Measurements from ENCODE around the gene BIRC6. TPM values are rescaled to one million over a fixed set of nuclear protein-coding genes. Genes with fewer than 3 reads are reported as not detected.

BIRC6 gene
- total and polyA plus RNA-seq, 3 donors from 2014 or later = 48.9 to 182 (median 177) TPM

GRCh38 chr2:32668254-32668653 is 311.4 kb downstream of the BIRC6 start:
- Histone ChIP-seq H3K36me3 (ENCODE audit: low read depth, missing control alignments) (no peaks in the 10 kb centered on the region), H3K9me3 (no peaks in the 10 kb centered on the region), H3K4me3 (no peak overlapping the region), H3K27me3 (no peaks in the 10 kb centered on the region), H3K27ac (no peak overlapping the region), H3K4me1 (no peaks in the 10 kb centered on the region)
- DNase-seq = no peak
- 68% methylated on average over 1 of the region's 1 CpG for WGBS, 2 donors
- intact Hi-C loops (cut with DNase I; ENCODE audit: low total_unique reads) = no loop called here
- TF ChIP-seq CTCF (IDR thresholded peaks at IDR 0.05) (no peak), POLR2A (IDR thresholded peaks at IDR 0.05) (no peak)

MicroRNA genes within 50 kb of the gene (microRNA counts, 767-probe panel; counts per million panel counts)
- 0 to 152 counts per million in 2 donors for microRNA hsa-miR-558

Small RNAs within 50 kb of the gene (microRNA-seq; reads per million reads assigned to microRNA genes)
- gene MIR4765 (ENCODE audit: borderline number of aligned reads in 2 of 2, borderline replicate concordance in 1 of 2) = 0 to 0.69 reads per million in 2 donors
- 0 reads per million in 2 donors for gene MIR558 (ENCODE audit: borderline number of aligned reads in 2 of 2, borderline replicate concordance in 1 of 2)

Small RNAs within 50 kb of the gene (small RNA-seq; reads per million reads assigned to genes)
- gene MIR4765 (0 reads per million in 2 donors), gene MIR558 (0 reads per million in 2 donors)

Other genes starting within 250 kb of the BIRC6 start
- gene SLC30A6, start 191.2 kb upstream of the BIRC6 start, total RNA-seq = 10 to 100 TPM; 19.1 to 23.1 TPM
- gene SLC30A6, start 191.2 kb upstream of the BIRC6 start, polyA plus RNA-seq (ENCODE audit: insufficient read depth, low read depth, low replicate concordance) = 11.8 TPM
- gene NLRC4, start 92.1 kb upstream of the BIRC6 start, total RNA-seq = under 1 TPM; 0.43 to 0.63 TPM
- gene NLRC4, start 92.1 kb upstream of the BIRC6 start, polyA plus RNA-seq (ENCODE audit: insufficient read depth, low read depth, low replicate concordance) = 0.70 TPM
- gene YIPF4, start 79.1 kb upstream of the BIRC6 start, total RNA-seq = 10 to 100 TPM; 13.9 to 16.0 TPM
- gene YIPF4, start 79.1 kb upstream of the BIRC6 start, polyA plus RNA-seq (ENCODE audit: insufficient read depth, low read depth, low replicate concordance) = 41.2 TPM

Measured in testis (tissue), 3 donors.